Activated CD4-positive, alpha-beta T cell treated with anti-CD3 and anti-CD28 coated beads, Interleukin-2, amount 10 ng/mL, durations not matched to agents 7 days and 5 days (primary cell): ENCODE data around the gene AMBRA1. TPM values are rescaled to one million over a fixed set of nuclear protein-coding genes. Genes with fewer than 3 reads are reported as not detected.

Experiments
- CTCF ChIA-PET: fragments of 350-600 bp; sonication (Branson Sonifier 250); formaldehyde crosslinking; loops from one replicate; lab custom pipeline; 2021; ENCODE audit warnings: antibody characterized with exemption; lab: Charles Lee
- POLR2A ChIA-PET: fragments of 350-600 bp; sonication (Branson Sonifier 250); formaldehyde crosslinking; loops from one replicate; lab custom pipeline; 2021; ENCODE audit warnings: antibody characterized with exemption; lab: Charles Lee
- DNase-seq: peaks from one replicate; pipeline ENCODE4 v3.0.0-alpha.2; 2020
- H3K27ac Mint-ChIP-seq: one replicate; pipeline ENCODE4 v1.8.0; 2021; ENCODE audit warnings: mild to moderate bottlenecking, moderate library complexity, mixed read lengths
- H3K27me3 Mint-ChIP-seq: one replicate; pipeline ENCODE4 v1.8.0; 2021; ENCODE audit warnings: mixed read lengths
- H3K36me3 Mint-ChIP-seq: one replicate; pipeline ENCODE4 v1.8.0; 2021; ENCODE audit warnings: low read depth, mixed read lengths
- H3K4me1 Mint-ChIP-seq: one replicate; pipeline ENCODE4 v1.8.0; 2021; ENCODE audit warnings: mixed read lengths
- H3K4me3 Mint-ChIP-seq: one replicate; pipeline ENCODE4 v1.8.0; 2021; ENCODE audit warnings: mild to moderate bottlenecking, moderate library complexity, mixed read lengths
- H3K9me3 Mint-ChIP-seq: one replicate; pipeline ENCODE4 v1.8.0; 2021; ENCODE audit warnings: mixed read lengths
- total RNA-seq, 2 experiments: library from RNA; stranded (reverse); gene quantifications; one replicate each; pipeline ENCODE4 v1.2.3, GENCODE V29; 2021

The AMBRA1 gene, protein sequence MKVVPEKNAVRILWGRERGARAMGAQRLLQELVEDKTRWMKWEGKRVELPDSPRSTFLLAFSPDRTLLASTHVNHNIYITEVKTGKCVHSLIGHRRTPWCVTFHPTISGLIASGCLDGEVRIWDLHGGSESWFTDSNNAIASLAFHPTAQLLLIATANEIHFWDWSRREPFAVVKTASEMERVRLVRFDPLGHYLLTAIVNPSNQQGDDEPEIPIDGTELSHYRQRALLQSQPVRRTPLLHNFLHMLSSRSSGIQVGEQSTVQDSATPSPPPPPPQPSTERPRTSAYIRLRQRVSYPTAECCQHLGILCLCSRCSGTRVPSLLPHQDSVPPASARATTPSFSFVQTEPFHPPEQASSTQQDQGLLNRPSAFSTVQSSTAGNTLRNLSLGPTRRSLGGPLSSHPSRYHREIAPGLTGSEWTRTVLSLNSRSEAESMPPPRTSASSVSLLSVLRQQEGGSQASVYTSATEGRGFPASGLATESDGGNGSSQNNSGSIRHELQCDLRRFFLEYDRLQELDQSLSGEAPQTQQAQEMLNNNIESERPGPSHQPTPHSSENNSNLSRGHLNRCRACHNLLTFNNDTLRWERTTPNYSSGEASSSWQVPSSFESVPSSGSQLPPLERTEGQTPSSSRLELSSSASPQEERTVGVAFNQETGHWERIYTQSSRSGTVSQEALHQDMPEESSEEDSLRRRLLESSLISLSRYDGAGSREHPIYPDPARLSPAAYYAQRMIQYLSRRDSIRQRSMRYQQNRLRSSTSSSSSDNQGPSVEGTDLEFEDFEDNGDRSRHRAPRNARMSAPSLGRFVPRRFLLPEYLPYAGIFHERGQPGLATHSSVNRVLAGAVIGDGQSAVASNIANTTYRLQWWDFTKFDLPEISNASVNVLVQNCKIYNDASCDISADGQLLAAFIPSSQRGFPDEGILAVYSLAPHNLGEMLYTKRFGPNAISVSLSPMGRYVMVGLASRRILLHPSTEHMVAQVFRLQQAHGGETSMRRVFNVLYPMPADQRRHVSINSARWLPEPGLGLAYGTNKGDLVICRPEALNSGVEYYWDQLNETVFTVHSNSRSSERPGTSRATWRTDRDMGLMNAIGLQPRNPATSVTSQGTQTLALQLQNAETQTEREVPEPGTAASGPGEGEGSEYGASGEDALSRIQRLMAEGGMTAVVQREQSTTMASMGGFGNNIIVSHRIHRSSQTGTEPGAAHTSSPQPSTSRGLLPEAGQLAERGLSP (N-terminal part only)
- 10 to 100 TPM; 38.4 to 40.0 TPM for total RNA-seq

GRCh38 chr11:46593550-46594373, at the start of gene AMBRA1:
Gene AMBRA1, minus strand, starts transcription at chr11:46594023. Its CDS starts 45,643 bp downstream, at chr11:46548380.
- POLR2A ChIA-PET: interaction anchor here (0.6 to 1.0 kb wide), 3 partner anchors 19 to 271 kb away, joined by 4 to 5 read pairs (median 5); no protein-coding TSS in a partner anchor
- DNase-seq: peak; percentile 89
- Mint-ChIP-seq H3K4me3 (peak within 1 kb of the TSS; percentile 91), H3K27ac (peak within 1 kb of the TSS; percentile 92), H3K9me3 (peaks cover 4% of the 10 kb centered on the region), H3K4me1 (peaks cover 51% of the 10 kb centered on the region), H3K27me3 (no peaks in the 10 kb centered on the region), H3K36me3 (peaks cover 18% of the 10 kb centered on the region)
- CTCF ChIA-PET: interaction anchor here (0.8 to 1.2 kb wide), 5 partner anchors 18 to 354 kb away, joined by 3 to 6 read pairs (median 3); no protein-coding TSS in a partner anchor

GRCh38 chr11:46643531-46643930, 49.7 kb upstream of the AMBRA1 start:
- Mint-ChIP-seq H3K36me3 (peaks cover 37% of the 10 kb centered on the region), H3K4me3 (no peak overlapping the region), H3K4me1 (peaks cover 12% of the 10 kb centered on the region), H3K9me3 (peaks cover 8% of the 10 kb centered on the region), H3K27ac (no peak overlapping the region), H3K27me3 (no peaks in the 10 kb centered on the region)
- POLR2A ChIA-PET: interaction anchor here (0.6 kb wide), 1 partner anchor 158 kb away, joined by 3 read pairs; no protein-coding TSS in a partner anchor
- DNase-seq: no peak
- CTCF ChIA-PET: interaction anchor here (1.0 to 1.1 kb wide), 3 partner anchors 10 to 250 kb away, joined by 3 to 4 read pairs (median 4); no protein-coding TSS in a partner anchor

- DNase-seq: no peak
- H3K4me1 Mint-ChIP-seq: peaks cover 15% of the 10 kb centered on the region
- H3K4me3 Mint-ChIP-seq: no peak overlapping the region
- peaks cover 39% of the 10 kb centered on the region for H3K36me3 Mint-ChIP-seq
- peaks cover 9% of the 10 kb centered on the region for H3K9me3 Mint-ChIP-seq
- no peaks in the 10 kb centered on the region for H3K27me3 Mint-ChIP-seq
- CTCF ChIA-PET: interaction anchor here (1.0 to 1.1 kb wide), 2 partner anchors 9 to 51 kb away, joined by 4 read pairs; no protein-coding TSS in a partner anchor
- POLR2A ChIA-PET: interaction anchor here (0.6 kb wide), 1 partner anchor 896 kb away, joined by 4 read pairs; no protein-coding TSS in a partner anchor
- H3K27ac Mint-ChIP-seq: no peak overlapping the region
Observed at GRCh38 chr11:46642627-46643335, 49.0 kb upstream of the AMBRA1 start.

DNA sequence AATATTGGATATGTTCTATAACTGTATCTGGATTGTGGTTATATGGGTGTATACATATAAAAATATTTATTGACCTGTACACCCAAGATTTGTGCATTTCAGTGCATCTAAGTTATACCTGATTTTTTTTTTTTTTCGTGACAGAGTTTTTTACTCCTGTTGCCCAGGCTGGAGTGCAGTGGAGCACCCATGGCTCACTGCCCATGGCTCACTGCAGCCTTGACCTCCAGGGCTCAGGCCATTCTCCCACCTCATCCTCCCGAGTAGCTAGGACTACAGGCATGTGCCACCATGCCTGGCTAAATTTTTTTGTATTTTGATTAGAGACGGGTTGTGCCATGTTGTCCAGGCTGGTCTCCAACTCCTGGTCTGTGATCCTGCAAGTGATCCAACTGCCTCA, 47.8 kb upstream of the AMBRA1 start:
- DNase-seq: no peak
- Mint-ChIP-seq H3K27me3 (no peaks in the 10 kb centered on the region), H3K4me3 (no peak overlapping the region), H3K36me3 (peaks cover 42% of the 10 kb centered on the region), H3K9me3 (peaks cover 9% of the 10 kb centered on the region), H3K27ac (no peak overlapping the region), H3K4me1 (peaks cover 15% of the 10 kb centered on the region)
- ChIA-PET POLR2A (interaction anchor here (0.7 kb wide), 1 partner anchor 250 kb away, joined by 6 read pairs; the partner anchor contains the start of gene CHRM4), CTCF (no interaction called here)

GRCh38 chr11:46640036-46640788, 46.4 kb upstream of the AMBRA1 start:
- peak overlapping the region; percentile 13 for H3K27ac Mint-ChIP-seq
- peaks cover 15% of the 10 kb centered on the region for H3K4me1 Mint-ChIP-seq
- peaks cover 35% of the 10 kb centered on the region for H3K36me3 Mint-ChIP-seq
- H3K4me3 Mint-ChIP-seq: no peak overlapping the region
- H3K9me3 Mint-ChIP-seq: peaks cover 9% of the 10 kb centered on the region
- H3K27me3 Mint-ChIP-seq: no peaks in the 10 kb centered on the region
- DNase-seq: no peak
- POLR2A ChIA-PET: no interaction called here
- CTCF ChIA-PET: interaction anchor here (0.6 to 1.3 kb wide), 2 partner anchors 11 to 34 kb away, joined by 3 read pairs; no protein-coding TSS in a partner anchor

- Mint-ChIP-seq H3K4me3 (no peak overlapping the region), H3K9me3 (peaks cover 9% of the 10 kb centered on the region), H3K36me3 (peaks cover 35% of the 10 kb centered on the region), H3K4me1 (peaks cover 15% of the 10 kb centered on the region), H3K27ac (peak overlapping the region; percentile 32), H3K27me3 (no peaks in the 10 kb centered on the region)
- DNase-seq: no peak
- CTCF ChIA-PET: interaction anchor here (0.6 to 1.3 kb wide), 2 partner anchors 11 to 35 kb away, joined by 3 read pairs; no protein-coding TSS in a partner anchor
- POLR2A ChIA-PET: no interaction called here
Observed at GRCh38 chr11:46639197-46639839, 45.5 kb upstream of the AMBRA1 start.

GRCh38 chr11:46637546-46637945, 43.7 kb upstream of the AMBRA1 start:
- Mint-ChIP-seq H3K27ac (no peak overlapping the region), H3K4me1 (peaks cover 14% of the 10 kb centered on the region), H3K9me3 (peaks cover 8% of the 10 kb centered on the region), H3K36me3 (peaks cover 27% of the 10 kb centered on the region), H3K4me3 (no peak overlapping the region), H3K27me3 (no peaks in the 10 kb centered on the region)
- POLR2A ChIA-PET: no interaction called here
- CTCF ChIA-PET: interaction anchor here (0.8 kb wide), 1 partner anchor 9 kb away, joined by 3 read pairs; no protein-coding TSS in a partner anchor
- no peak for DNase-seq

GRCh38 chr11:46635557-46636139, 41.8 kb upstream of the AMBRA1 start:
- Mint-ChIP-seq H3K27ac (no peak overlapping the region), H3K9me3 (peaks cover 6% of the 10 kb centered on the region), H3K27me3 (no peaks in the 10 kb centered on the region), H3K4me3 (no peak overlapping the region), H3K36me3 (peaks cover 25% of the 10 kb centered on the region), H3K4me1 (peaks cover 16% of the 10 kb centered on the region)
- DNase-seq: no peak
- ChIA-PET CTCF (no interaction called here), POLR2A (no interaction called here)

- peaks cover 2% of the 10 kb centered on the region for H3K9me3 Mint-ChIP-seq
- H3K4me1 Mint-ChIP-seq: peaks cover 12% of the 10 kb centered on the region
- H3K36me3 Mint-ChIP-seq: peaks cover 17% of the 10 kb centered on the region
- ChIA-PET POLR2A (no interaction called here), CTCF (interaction anchor here (0.6 to 2.1 kb wide), 5 partner anchors 9 to 967 kb away, joined by 3 to 8 read pairs (median 4); partner anchors contain the start of genes ATG13 and HARBI1)
- DNase-seq: no peak
- no peaks in the 10 kb centered on the region for H3K27me3 Mint-ChIP-seq
- no peak overlapping the region for H3K27ac Mint-ChIP-seq
- H3K4me3 Mint-ChIP-seq: no peak overlapping the region
Observed at GRCh38 chr11:46633291-46634217, 39.7 kb upstream of the AMBRA1 start.
